GM13976 (cell line): ENCODE data around the gene ANKRD28.
"Not testable (repeated sequence)": the region's sequence is repeated elsewhere in the genome, so short reads cannot be mapped to it uniquely, and the experiment has no call there.

Source experiments
- DNase-seq: peaks from one replicate; pipeline ENCODE4 v3.0.0; 2012; ENCODE audit warnings: low spot score
- in situ Hi-C: fragments of 300-500 bp; cut with MboI; formaldehyde crosslinking; loops from one replicate; pipeline ENCODE4 v1.12.0; 2022; ENCODE audit warnings: low sequenced_read_pairs, mixed read lengths, inconsistent platforms; ENCODE audit not compliant: unreplicated experiment
- TF ChIP-seq, protein P1 (sequence below): IDR thresholded peaks from 2 replicates; pipeline ENCODE4 v1.5.1; 2012; ENCODE audit warnings: borderline replicate concordance, mild to moderate bottlenecking; ENCODE audit not compliant: insufficient read depth; ENCODE audit errors: extremely low read depth, missing control alignments, control extremely low read depth

The ANKRD28 gene

GRCh38 chr3:15755181-15755580 lies 42.6 kb downstream of the ANKRD28 start:
- TF ChIP-seq, protein P1, sequence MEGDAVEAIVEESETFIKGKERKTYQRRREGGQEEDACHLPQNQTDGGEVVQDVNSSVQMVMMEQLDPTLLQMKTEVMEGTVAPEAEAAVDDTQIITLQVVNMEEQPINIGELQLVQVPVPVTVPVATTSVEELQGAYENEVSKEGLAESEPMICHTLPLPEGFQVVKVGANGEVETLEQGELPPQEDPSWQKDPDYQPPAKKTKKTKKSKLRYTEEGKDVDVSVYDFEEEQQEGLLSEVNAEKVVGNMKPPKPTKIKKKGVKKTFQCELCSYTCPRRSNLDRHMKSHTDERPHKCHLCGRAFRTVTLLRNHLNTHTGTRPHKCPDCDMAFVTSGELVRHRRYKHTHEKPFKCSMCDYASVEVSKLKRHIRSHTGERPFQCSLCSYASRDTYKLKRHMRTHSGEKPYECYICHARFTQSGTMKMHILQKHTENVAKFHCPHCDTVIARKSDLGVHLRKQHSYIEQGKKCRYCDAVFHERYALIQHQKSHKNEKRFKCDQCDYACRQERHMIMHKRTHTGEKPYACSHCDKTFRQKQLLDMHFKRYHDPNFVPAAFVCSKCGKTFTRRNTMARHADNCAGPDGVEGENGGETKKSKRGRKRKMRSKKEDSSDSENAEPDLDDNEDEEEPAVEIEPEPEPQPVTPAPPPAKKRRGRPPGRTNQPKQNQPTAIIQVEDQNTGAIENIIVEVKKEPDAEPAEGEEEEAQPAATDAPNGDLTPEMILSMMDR, result no peak
- DNase-seq, result no peak
- in situ Hi-C loops, result no loop called here

DNA sequence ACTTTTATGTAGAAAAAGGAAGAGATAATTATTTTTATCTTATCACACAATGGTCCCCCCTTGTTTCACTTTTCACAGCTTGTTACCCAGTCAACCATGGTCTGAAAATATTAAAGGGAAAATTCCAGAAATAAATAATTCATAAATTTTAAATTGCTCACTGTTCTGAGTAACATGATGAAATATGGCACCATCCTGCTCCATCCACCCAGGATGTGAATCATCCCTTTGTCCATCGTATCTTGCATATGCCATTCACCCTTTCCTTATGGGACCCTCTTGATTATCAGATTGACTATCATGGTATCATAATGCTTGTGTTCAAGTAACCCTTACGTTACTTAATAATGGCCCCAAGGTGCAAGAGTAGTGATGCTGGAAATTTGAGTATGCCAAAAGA lies 43.7 kb downstream of the ANKRD28 start:
- in situ Hi-C loops, result no loop called here
- TF ChIP-seq, protein P1, result no peak

GRCh38 chr3:15753056-15753710 lies 44.6 kb downstream of the ANKRD28 start:
- no peak for DNase-seq
- in situ Hi-C loops, result no loop called here
- TF ChIP-seq, protein P1, result no peak

More for the DNA sequence above, 43.7 kb downstream of the ANKRD28 start:
- no peak for DNase-seq

GRCh38 chr3:15750879-15751278 lies 46.9 kb downstream of the ANKRD28 start:
- TF ChIP-seq, protein P1, result no peak
- in situ Hi-C loops, result no loop called here
- DNase-seq, result no peak

GRCh38 chr3:15750143-15750542 lies 47.6 kb downstream of the ANKRD28 start:
- no peak for DNase-seq
- TF ChIP-seq, protein P1, result no peak
- in situ Hi-C loops, result no loop called here

GRCh38 chr3:15745896-15746295 lies 51.9 kb downstream of the ANKRD28 start:
- in situ Hi-C loops, DNase-seq: not testable (repeated sequence)

- in situ Hi-C loops, result no loop called here
- TF ChIP-seq, protein P1, result no peak
- no peak for DNase-seq
These were observed 53.6 kb downstream of the ANKRD28 start for GRCh38 chr3:15744176-15744575.
